HAP-1 (cell line): ENCODE data around the gene PER2.

Source experiments
- DNase-seq, 2 experiments: peaks; one replicate each; pipeline ENCODE4 v3.0.0-alpha.2; 2016 to 2020; ENCODE audit warnings: low spot score in 2 of 2
- H3K27me3 ChIP-seq: fragments of 250-450 bp; sonication (Bioruptor Pico); 2 replicates; pipeline ENCODE4 v1.5.1; 2020; ENCODE audit warnings: low read depth, mild to moderate bottlenecking, moderate library complexity
- H3K36me3 ChIP-seq: fragments of 250-450 bp; sonication (Bioruptor Pico); replicated peaks from 2 replicates; pipeline ENCODE4 v1.5.1; 2020; ENCODE audit warnings: mild to moderate bottlenecking
- H3K4me1 ChIP-seq: fragments of 250-450 bp; sonication (Bioruptor Pico); 2 replicates; pipeline ENCODE4 v1.5.1; 2020; ENCODE audit warnings: mild to moderate bottlenecking
- H3K4me3 ChIP-seq: fragments of 250-450 bp; sonication (Bioruptor Pico); 2 replicates; pipeline ENCODE4 v1.5.1; 2020; ENCODE audit warnings: mild to moderate bottlenecking, moderate library complexity
- H3K9me3 ChIP-seq: fragments of 250-450 bp; sonication (Bioruptor Pico); 2 replicates; pipeline ENCODE4 v1.5.1; 2020; ENCODE audit warnings: mild to moderate bottlenecking, moderate library complexity
- in situ Hi-C: fragments of 300-500 bp; cut with MboI; formaldehyde crosslinking; loops from 3 replicates; pipeline ENCODE4 v1.14.3; 2020; ENCODE audit warnings: low sequenced_read_pairs, inconsistent platforms, mixed read lengths

Gene PER2

GRCh38 chr2:238224356-238225035, 63.9 kb downstream of the PER2 start:
- in situ Hi-C loops: no loop called here
- no peak overlapping the region for H3K4me3 ChIP-seq
- H3K36me3 ChIP-seq: no peaks in the 10 kb centered on the region
- H3K4me1 ChIP-seq: no peaks in the 10 kb centered on the region
- no peak for DNase-seq
- H3K9me3 ChIP-seq: no peaks in the 10 kb centered on the region
- H3K27me3 ChIP-seq: peaks cover 3% of the 10 kb centered on the region; the same call in 1 of the 2 replicates

GRCh38 chr2:238220892-238221521, 67.4 kb downstream of the PER2 start:
- H3K4me1 ChIP-seq: no peaks in the 10 kb centered on the region
- no peaks in the 10 kb centered on the region for H3K27me3 ChIP-seq
- no peak overlapping the region for H3K4me3 ChIP-seq
- no peaks in the 10 kb centered on the region for H3K9me3 ChIP-seq
- in situ Hi-C loops: no loop called here
- H3K36me3 ChIP-seq: no peaks in the 10 kb centered on the region
- no peak for DNase-seq

GRCh38 chr2:238220274-238220891, 68.0 kb downstream of the PER2 start:
- no peak overlapping the region for H3K4me3 ChIP-seq
- no peaks in the 10 kb centered on the region for H3K9me3 ChIP-seq
- no peaks in the 10 kb centered on the region for H3K27me3 ChIP-seq
- in situ Hi-C loops: no loop called here
- H3K4me1 ChIP-seq: no peaks in the 10 kb centered on the region
- no peaks in the 10 kb centered on the region for H3K36me3 ChIP-seq
- no peak for DNase-seq

GRCh38 chr2:238216651-238217184, 71.7 kb downstream of the PER2 start:
- no peak overlapping the region for H3K4me3 ChIP-seq
- H3K36me3 ChIP-seq: no peaks in the 10 kb centered on the region
- H3K27me3 ChIP-seq: peaks cover 2% of the 10 kb centered on the region; the same call in 1 of the 2 replicates
- DNase-seq: no peak
- in situ Hi-C loops: no loop called here
- no peaks in the 10 kb centered on the region for H3K9me3 ChIP-seq
- no peaks in the 10 kb centered on the region for H3K4me1 ChIP-seq

- in situ Hi-C loops: no loop called here
- Histone ChIP-seq H3K4me3 (no peak overlapping the region), H3K4me1 (peaks cover 5% of the 10 kb centered on the region), H3K36me3 (no peaks in the 10 kb centered on the region), H3K9me3 (peaks cover 11% of the 10 kb centered on the region), H3K27me3 (no peaks in the 10 kb centered on the region)
- no peak for DNase-seq
Measured at GRCh38 chr2:238207006-238207405, 81.4 kb downstream of the PER2 start.

- peaks cover 11% of the 10 kb centered on the region for H3K9me3 ChIP-seq
- in situ Hi-C loops: no loop called here
- no peaks in the 10 kb centered on the region for H3K27me3 ChIP-seq
- H3K4me3 ChIP-seq: peak overlapping the region; percentile 29
- no peak for DNase-seq
- peaks cover 11% of the 10 kb centered on the region for H3K4me1 ChIP-seq
- H3K36me3 ChIP-seq: 0 out of 2 replicates have a peak, but pooled peaks cover 5% of the 10 kb centered on the region
Measured at GRCh38 chr2:238203973-238204683, 84.3 kb downstream of the PER2 start.

GRCh38 chr2:238203094-238203972, 85.1 kb downstream of the PER2 start, which contains the start of gene ILKAP:
Gene ILKAP (minus strand): TSS chr2:238203695. CDS start chr2:238203553, 142 bp downstream.
- DNase-seq: peak; percentile 81 to 90
- Histone ChIP-seq H3K4me3 (peak within 1 kb of the TSS; percentile 49), H3K27me3 (no peaks in the 10 kb centered on the region), H3K9me3 (peaks cover 11% of the 10 kb centered on the region), H3K4me1 (peaks cover 11% of the 10 kb centered on the region), H3K36me3 (0 out of 2 replicates have a peak, but pooled peaks cover 5% of the 10 kb centered on the region)
- in situ Hi-C loops: no loop called here

GRCh38 chr2:238202326-238203093, 85.9 kb downstream of the PER2 start:
- no peaks in the 10 kb centered on the region for H3K27me3 ChIP-seq
- H3K4me1 ChIP-seq: peaks cover 11% of the 10 kb centered on the region
- peaks cover 11% of the 10 kb centered on the region for H3K9me3 ChIP-seq
- in situ Hi-C loops: no loop called here
- peak overlapping the region; percentile 49 for H3K4me3 ChIP-seq
- DNase-seq: peak in 1 of 2 experiments; percentile 3
- H3K36me3 ChIP-seq: 0 out of 2 replicates have a peak, but pooled peaks cover 5% of the 10 kb centered on the region
